Endothelial cell of umbilical vein (primary cell): ENCODE data around the gene MGAT4D. TPM values are rescaled to one million over a fixed set of nuclear protein-coding genes. Genes with fewer than 3 reads are reported as not detected.
"Not testable (repeated sequence)": the region's sequence is repeated elsewhere in the genome, so short reads cannot be mapped to it uniquely, and the experiment has no call there.

Experiments used
- BruUV-seq: library from RNA; stranded (reverse); fragments of 400-500 nt; replicated peaks from 2 replicates; lab custom pipeline; 2021; lab: Mats Ljungman, UMichigan
- CTCF ChIA-PET: fragments of 300-600, 350-600 bp; sonication (Branson Sonifier 250); formaldehyde crosslinking; loops from one replicate; lab custom pipeline; 2021; ENCODE audit warnings: antibody characterized with exemption, inconsistent platforms; lab: Charles Lee
- POLR2A ChIA-PET: fragments of 300-600, 350-600 bp; sonication (Branson Sonifier 250); formaldehyde crosslinking; loops from one replicate; lab custom pipeline; 2021; ENCODE audit warnings: antibody characterized with exemption, inconsistent platforms; lab: Charles Lee
- DNase-seq: peaks from one replicate; pipeline ENCODE4 v3.0.0-alpha.2; 2011; ENCODE audit warnings: low read depth, low spot score
- FAIRE-seq: peaks from 2 replicates; lab custom pipeline; 2011; peaks lifted over from hg19 to GRCh38; lab: Jason Lieb, UNC
- H2AFZ ChIP-seq: 2 replicates; pipeline ENCODE4 v1.6.0; 2012; ENCODE audit warnings: low read depth, low read length, control low read depth, inconsistent platforms
- H3K27ac ChIP-seq: 2 replicates; pipeline ENCODE4 v1.5.1; 2011; ENCODE audit warnings: low read depth, mild to moderate bottlenecking, control low read depth, low read length, moderate library complexity; ENCODE audit not compliant: insufficient read depth
- H3K27me3 ChIP-seq, 2 experiments: 2 replicates each; pipeline versions ENCODE4 v1.6.0 to v1.6.1; 2011; ENCODE audit warnings: low read length in 2 of 2, mixed read lengths in 1 of 2; ENCODE audit not compliant: control insufficient read depth in 2 of 2, insufficient read depth in 2 of 2
- H3K36me3 ChIP-seq, 2 experiments: 2 replicates in 1 of 2; 3 replicates in 1 of 2; pipeline ENCODE4 v1.5.1; 2011; ENCODE audit warnings: low read length in 2 of 2, mild to moderate bottlenecking in 1 of 2, moderate library complexity in 1 of 2; ENCODE audit not compliant: control insufficient read depth in 2 of 2, insufficient read depth in 2 of 2; ENCODE audit errors: extremely low read depth in 1 of 2
- H3K4me1 ChIP-seq: 3 replicates; pipeline ENCODE4 v1.5.1; 2011; ENCODE audit warnings: mild to moderate bottlenecking, low read length; ENCODE audit not compliant: control insufficient read depth, insufficient read depth; ENCODE audit errors: extremely low read depth
- H3K4me2 ChIP-seq: 2 replicates; pipeline ENCODE4 v1.6.1; 2011; ENCODE audit warnings: low read length, control low read depth, mixed read lengths; ENCODE audit not compliant: insufficient read depth
- H3K4me3 ChIP-seq, 3 experiments: fragments of 200-600 bp in 1 of 3; sonication (generic), shearing (Covaris generic) in 1 of 3; replicated peaks in 1 of 3; 2 replicates each; pipeline ENCODE4 v1.5.1; 2011 to 2016; ENCODE audit warnings: control low read depth in 3 of 3, low read length in 3 of 3, mild to moderate bottlenecking in 2 of 3, inconsistent platforms in 1 of 3, low read depth in 1 of 3, moderate library complexity in 1 of 3; ENCODE audit not compliant: insufficient read depth in 1 of 3
- H3K79me2 ChIP-seq: 2 replicates; pipeline ENCODE4 v1.6.0; 2012; ENCODE audit warnings: low read length, inconsistent platforms; ENCODE audit not compliant: control insufficient read depth, insufficient read depth
- H3K9ac ChIP-seq: replicated peaks from 2 replicates; pipeline ENCODE3; 2011; ENCODE audit warnings: low read length, control low read depth; ENCODE audit not compliant: insufficient read depth; ENCODE audit errors: extremely low read depth
- H3K9me1 ChIP-seq: replicated peaks from 3 replicates; pipeline ENCODE4 v1.6.0; 2011; ENCODE audit warnings: mild to moderate bottlenecking, low read length; ENCODE audit not compliant: control insufficient read depth, insufficient read depth; ENCODE audit errors: extremely low read depth
- H3K9me3 ChIP-seq: replicated peaks from 2 replicates; pipeline ENCODE4 v1.5.1; 2012; ENCODE audit warnings: low read length, inconsistent platforms; ENCODE audit not compliant: control insufficient read depth, insufficient read depth
- H4K20me1 ChIP-seq: replicated peaks from 2 replicates; pipeline ENCODE3; 2011; ENCODE audit warnings: mild to moderate bottlenecking, low read length; ENCODE audit not compliant: control insufficient read depth, insufficient read depth; ENCODE audit errors: extremely low read depth
- dilution Hi-C: fragments of 300-500 bp; cut with MboI; formaldehyde crosslinking; loops from one replicate; pipeline ENCODE4 v1.15.0; 2019; ENCODE audit warnings: low sequenced_read_pairs; ENCODE audit not compliant: extremely low pct_ligation_motif_present
- intact Hi-C: fragments of 100-400 bp; cut with micrococcal nuclease; formaldehyde crosslinking; loops from one replicate; pipeline ENCODE4 v1.10.0; 2022
- polyA plus RNA-seq, 4 experiments: library from polyadenylated mRNA; depleted of rRNA in 3 of 4; stranded (reverse) in 3 of 4; unstranded in 1 of 4; fragments of >200 nt; gene quantifications; 2 replicates each; pipeline versions ENCODE4 v1.2.1 to v1.2.3, GENCODE V29; 2011 to 2012; ENCODE audit warnings: missing spikeins in 1 of 4
- total RNA-seq: library from RNA; stranded (reverse); gene quantifications from 2 replicates; pipeline ENCODE4 v1.2.3, GENCODE V29; 2021
- TF ChIP-seq, protein P1 (sequence below): IDR thresholded peaks from 2 replicates; pipeline ENCODE4 v1.6.1; 2011; ENCODE audit not compliant: insufficient read depth, insufficient read length

MGAT4D gene
- total and polyA plus RNA-seq, 2 donors (not counting 3 experiments of a cell fraction or from before 2014, with no cell fraction given): not detected

- H3K9me1 ChIP-seq, dilution Hi-C loops, H3K36me3 ChIP-seq, H3K4me3 ChIP-seq, H3K27ac ChIP-seq, POLR2A ChIA-PET, H4K20me1 ChIP-seq, H3K79me2 ChIP-seq, H3K9me3 ChIP-seq, BruUV-seq, CTCF ChIA-PET, FAIRE-seq, H3K9ac ChIP-seq, H3K4me2 ChIP-seq, H3K4me1 ChIP-seq, intact Hi-C loops, DNase-seq, H2AFZ ChIP-seq: not testable (repeated sequence)
- H3K27me3 ChIP-seq: peaks cover 8 to 20% of the 10 kb centered on the region in 2 experiments
Observed at GRCh38 chr4:140444347-140444746, 53.7 kb downstream of the MGAT4D start.

- H3K9me1 ChIP-seq: no peaks in the 10 kb centered on the region
- H3K9ac ChIP-seq: no peak overlapping the region
- DNase-seq: no peak
- peaks cover 0 to 25% of the 10 kb centered on the region in 2 experiments for H3K27me3 ChIP-seq
- dilution Hi-C loops: no loop called here
- no peaks in the 10 kb centered on the region for H3K4me1 ChIP-seq
- TF ChIP-seq, protein P1, sequence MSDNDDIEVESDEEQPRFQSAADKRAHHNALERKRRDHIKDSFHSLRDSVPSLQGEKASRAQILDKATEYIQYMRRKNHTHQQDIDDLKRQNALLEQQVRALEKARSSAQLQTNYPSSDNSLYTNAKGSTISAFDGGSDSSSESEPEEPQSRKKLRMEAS: no peak
- intact Hi-C loops: no loop called here
- no peaks in the 10 kb centered on the region for H3K9me3 ChIP-seq
- no peak overlapping the region for H3K27ac ChIP-seq
- POLR2A ChIA-PET: no interaction called here
- no peak overlapping the region for H3K4me2 ChIP-seq
- H3K36me3 ChIP-seq: no peaks in the 10 kb centered on the region
- no peak for FAIRE-seq
- H3K79me2 ChIP-seq: no peaks in the 10 kb centered on the region
- BruUV-seq: no TSS peak
- H3K4me3 ChIP-seq: no peak overlapping the region
- no peaks in the 10 kb centered on the region for H4K20me1 ChIP-seq
- no peak overlapping the region for H2AFZ ChIP-seq
- CTCF ChIA-PET: no interaction called here
Observed at GRCh38 chr4:140439644-140440142, 58.4 kb downstream of the MGAT4D start.
